Stimulated activated memory B cell treated with anti-CD40 and anti-IgM and Interleukin-4, amounts not matched to agents 10 μg/mL and 1 μg/mL and 100 μg/mL, for 72 hours (primary cell): ENCODE data around the gene SLC6A12.

Experiments
- ATAC-seq: fragments of 150-1000 bp; cut with Tn5 transposase; 2 replicates; pipeline ENCODE4 v1.10.0; 2021
- H3K27ac Mint-ChIP-seq: one replicate; pipeline ENCODE4 v1.8.0; 2022; ENCODE audit warnings: mild to moderate bottlenecking, mixed read lengths
- H3K27me3 Mint-ChIP-seq: one replicate; pipeline ENCODE4 v1.8.0; 2022; ENCODE audit warnings: mixed read lengths
- H3K36me3 Mint-ChIP-seq: one replicate; pipeline ENCODE4 v1.8.0; 2022; ENCODE audit warnings: mixed read lengths
- H3K4me1 Mint-ChIP-seq: one replicate; pipeline ENCODE4 v1.8.0; 2022; ENCODE audit warnings: mixed read lengths
- H3K4me3 Mint-ChIP-seq: one replicate; pipeline ENCODE4 v1.8.0; 2022; ENCODE audit warnings: mild to moderate bottlenecking, moderate library complexity, mixed read lengths
- H3K9me3 Mint-ChIP-seq: one replicate; pipeline ENCODE4 v1.8.0; 2022; ENCODE audit warnings: mixed read lengths

Gene SLC6A12

GRCh38 chr12:144650-145284, 69.2 kb downstream of the SLC6A12 start:
- ATAC-seq, result no peak
- Mint-ChIP-seq H3K4me1 (no peaks in the 10 kb centered on the region), H3K36me3 (no peaks in the 10 kb centered on the region), H3K9me3 (no peaks in the 10 kb centered on the region), H3K4me3 (no peak overlapping the region), H3K27ac (no peak overlapping the region), H3K27me3 (peaks cover 40% of the 10 kb centered on the region)

- H3K4me1 Mint-ChIP-seq, result no peaks in the 10 kb centered on the region
- H3K36me3 Mint-ChIP-seq, result no peaks in the 10 kb centered on the region
- ATAC-seq, result no peak
- H3K27me3 Mint-ChIP-seq, result peaks cover 40% of the 10 kb centered on the region
- no peak overlapping the region for H3K27ac Mint-ChIP-seq
- no peak overlapping the region for H3K4me3 Mint-ChIP-seq
- no peaks in the 10 kb centered on the region for H3K9me3 Mint-ChIP-seq
These were observed 69.8 kb downstream of the SLC6A12 start for GRCh38 chr12:143964-144649.

DNA sequence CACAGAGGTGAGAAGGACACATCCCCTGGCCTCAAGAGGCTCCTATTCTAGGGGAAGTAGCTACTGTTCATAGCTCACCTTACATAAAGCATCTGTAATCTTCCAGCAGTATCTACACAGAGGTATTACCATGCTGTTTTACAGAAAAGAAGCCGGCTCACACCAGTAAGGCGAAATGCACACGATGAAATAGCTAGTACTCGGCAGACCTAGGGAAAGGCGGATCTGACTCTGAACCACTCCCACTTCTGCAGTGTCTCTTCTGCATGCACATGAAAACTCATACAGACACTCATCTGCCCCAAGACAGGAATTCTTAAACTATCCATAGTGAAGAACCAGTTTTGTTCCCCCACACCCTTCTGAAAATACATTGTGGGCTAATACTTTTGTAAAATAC, 73.8 kb downstream of the SLC6A12 start:
- Mint-ChIP-seq H3K27ac (no peak overlapping the region), H3K27me3 (peaks cover 51% of the 10 kb centered on the region), H3K9me3 (no peaks in the 10 kb centered on the region), H3K4me1 (no peaks in the 10 kb centered on the region), H3K36me3 (no peaks in the 10 kb centered on the region), H3K4me3 (no peak overlapping the region)
- ATAC-seq, result no peak
